GM23338 (cell line): ENCODE measurements around the gene MTR. TPM values are rescaled to one million over a fixed set of nuclear protein-coding genes. Genes with fewer than 3 reads are reported as not detected.

Source experiments
- ATAC-seq: fragments of 200-7000 bp; cut with Tn5 transposase; 3 replicates; pipeline ENCODE4 v1.9.1; 2020
- DNase-seq: peaks from one replicate; pipeline ENCODE4 v3.0.0-alpha.2; 2015; ENCODE audit warnings: low spot score
- H2AFZ ChIP-seq: fragments of 200-600 bp; sonication (generic); 2 replicates; pipeline ENCODE4 v1.8.0; 2016; ENCODE audit warnings: antibody characterized with exemption, mild to moderate bottlenecking, moderate library complexity
- H3F3A ChIP-seq: fragments of 200-600 bp; sonication (generic); replicated peaks from 2 replicates; pipeline ENCODE4 v1.8.0; 2017; ENCODE audit warnings: antibody characterized with exemption, mixed run types, low read depth
- H3K27ac ChIP-seq: fragments of 200-600 bp; sonication (generic); 2 replicates; pipeline ENCODE4 v1.6.1; 2016; ENCODE audit warnings: low read depth
- H3K27me3 ChIP-seq: fragments of 200-600 bp; sonication (generic); 2 replicates; pipeline ENCODE4 v1.8.0; 2016; ENCODE audit warnings: mild to moderate bottlenecking, mixed run types, moderate library complexity; ENCODE audit not compliant: insufficient read depth
- H3K36me3 ChIP-seq: fragments of 200-600 bp; sonication (generic); 2 replicates; pipeline ENCODE4 v1.8.0; 2016; ENCODE audit warnings: mild to moderate bottlenecking; ENCODE audit not compliant: insufficient read depth
- H3K4me1 ChIP-seq: fragments of 200-600 bp; sonication (generic); 2 replicates; pipeline ENCODE4 v1.8.0; 2016; ENCODE audit warnings: mild to moderate bottlenecking, moderate library complexity; ENCODE audit not compliant: insufficient read depth
- H3K4me2 ChIP-seq: fragments of 200-600 bp; sonication (generic); 2 replicates; pipeline ENCODE4 v1.7.1; 2017; ENCODE audit warnings: mixed run types
- H3K4me3 ChIP-seq: fragments of 200-600 bp; sonication (generic); 2 replicates; pipeline ENCODE4 v1.6.1; 2016; ENCODE audit warnings: mixed run types
- H3K79me2 ChIP-seq: fragments of 200-600 bp; sonication (generic); replicated peaks from 2 replicates; pipeline ENCODE4 v1.8.0; 2017; ENCODE audit warnings: mild to moderate bottlenecking; ENCODE audit not compliant: insufficient read depth
- H3K9me2 ChIP-seq: fragments of 200-600 bp; sonication (generic); 2 replicates; pipeline ENCODE4 v1.8.0; 2017; ENCODE audit not compliant: insufficient read depth
- H4K20me1 ChIP-seq: fragments of 200-600 bp; sonication (generic); replicated peaks from 2 replicates; pipeline ENCODE4 v1.8.0; 2017; ENCODE audit warnings: mild to moderate bottlenecking; ENCODE audit not compliant: insufficient read depth
- H3K27ac Mint-ChIP-seq: 2 replicates; pipeline ENCODE4 v1.8.0; 2020; ENCODE audit warnings: inconsistent platforms, mild to moderate bottlenecking, moderate library complexity, mixed read lengths
- H3K27me3 Mint-ChIP-seq: 3 replicates; pipeline ENCODE4 v1.8.0; 2022; ENCODE audit warnings: low read depth, mild to moderate bottlenecking, moderate library complexity, mixed read lengths, inconsistent platforms; ENCODE audit not compliant: insufficient read depth, poor library complexity
- H3K36me3 Mint-ChIP-seq: 3 replicates; pipeline ENCODE4 v1.8.0; 2021; ENCODE audit warnings: low read depth, mild to moderate bottlenecking, inconsistent platforms, moderate library complexity, mixed read lengths
- H3K4me1 Mint-ChIP-seq: 3 replicates; pipeline ENCODE4 v1.8.0; 2020; ENCODE audit warnings: mild to moderate bottlenecking, inconsistent platforms, mixed read lengths
- H3K4me3 Mint-ChIP-seq: 3 replicates; pipeline ENCODE4 v1.8.0; 2021; ENCODE audit warnings: moderate library complexity, mild to moderate bottlenecking, inconsistent platforms, mixed read lengths
- H3K9me3 Mint-ChIP-seq: 3 replicates; pipeline ENCODE4 v1.8.0; 2020; ENCODE audit warnings: moderate library complexity, mild to moderate bottlenecking, inconsistent platforms, mixed read lengths
- STAT1 ChIP-seq: IDR thresholded peaks from one replicate; pipeline ENCODE4 v1.6.1; 2016; ENCODE audit warnings: antibody characterized with exemption; ENCODE audit not compliant: unreplicated experiment
- polyA plus RNA-seq: library from polyadenylated mRNA; unstranded; fragments of >200 nt; fragmentation: Nextera tagmentation; extraction: Ambion mirVana; gene quantifications from 2 replicates; pipeline ENCODE4 v1.2.1, GENCODE V29; 2016
- total RNA-seq: library from RNA; depleted of rRNA; stranded (reverse); fragments of >200 nt; shearing (Covaris generic); gene quantifications from 2 replicates; pipeline ENCODE4 v1.2.3, GENCODE V29; 2014
- TF ChIP-seq, protein P1 (sequence below): fragments of 250-450 bp; sonication (Bioruptor Pico); IDR thresholded peaks from 2 replicates; pipeline ENCODE4 v1.5.0; 2020; ENCODE audit warnings: mild to moderate bottlenecking, moderate library complexity
- TF ChIP-seq, protein P2 (sequence below): IDR thresholded peaks from 2 replicates; pipeline ENCODE4 v1.6.1; 2016; ENCODE audit warnings: antibody characterized with exemption
- TF ChIP-seq, protein P3 (sequence below), 2 experiments: fragments of 200-600 bp in 1 of 2; sonication (generic) in 1 of 2; conservative IDR thresholded peaks; 2 replicates each; pipeline versions ENCODE4 v1.5.1 to v1.6.1; 2016 to 2017; ENCODE audit warnings: antibody characterized with exemption in 2 of 2, low read depth in 2 of 2, mild to moderate bottlenecking in 2 of 2, moderate library complexity in 1 of 2

The MTR gene
- total and polyA plus RNA-seq, 2 experiments from 2014 or later: 6.4 to 20.0 TPM

DNA sequence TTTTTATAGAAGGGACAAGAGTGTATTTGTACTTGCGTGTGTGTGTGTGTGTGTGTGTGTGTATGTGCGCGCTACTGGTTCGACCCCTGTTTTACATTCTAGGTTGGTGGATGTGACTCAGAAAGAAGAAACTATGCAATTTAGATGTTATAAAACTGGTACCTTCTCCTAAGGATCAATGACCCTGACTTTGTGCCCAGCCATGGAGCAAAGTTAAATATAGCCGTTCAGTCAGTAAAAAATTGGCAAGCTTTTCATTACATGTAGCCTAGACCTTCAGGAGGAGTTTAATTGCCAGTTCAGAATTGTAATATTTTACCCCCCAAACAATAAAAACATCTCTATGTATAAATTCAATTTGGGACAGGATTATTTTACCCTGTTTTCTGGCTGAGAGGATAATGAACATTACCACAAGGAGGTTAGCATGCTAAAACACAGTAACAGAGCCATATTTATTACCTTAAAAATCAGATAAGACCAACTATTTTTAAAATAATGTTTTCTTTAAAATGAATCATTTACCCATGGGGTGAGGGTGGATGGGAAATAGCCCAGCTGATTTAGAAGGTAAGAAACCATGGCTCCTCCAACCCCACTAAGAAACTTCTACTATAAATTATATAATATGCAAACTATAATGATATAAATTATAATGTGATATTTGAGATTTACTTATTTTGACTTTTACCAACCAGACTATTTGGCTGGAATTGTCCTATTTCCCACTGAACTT is 33.5 kb upstream of the MTR start:
- no peak overlapping the region for H3K4me3 Mint-ChIP-seq
- Histone ChIP-seq H3K36me3 (no peaks in the 10 kb centered on the region), H3K4me3 (no peak overlapping the region), H3F3A (no peaks in the 10 kb centered on the region), H3K27ac (no peak overlapping the region), H3K4me1 (no peaks in the 10 kb centered on the region), H4K20me1 (0 out of 2 replicates have a peak, but pooled peaks cover 3% of the 10 kb centered on the region), H3K4me2 (no peak overlapping the region), H3K79me2 (no peaks in the 10 kb centered on the region), H3K9me2 (no peaks in the 10 kb centered on the region), H3K27me3 (no peaks in the 10 kb centered on the region), H2AFZ (no peak overlapping the region)
- no peak overlapping the region for H3K27ac Mint-ChIP-seq
- H3K4me1 Mint-ChIP-seq: 0 out of 3 replicates have a peak, but pooled peaks cover 2% of the 10 kb centered on the region
- ATAC-seq: no peak
- no peak for DNase-seq
- H3K36me3 Mint-ChIP-seq: no peaks in the 10 kb centered on the region
- TF ChIP-seq, protein P1, sequence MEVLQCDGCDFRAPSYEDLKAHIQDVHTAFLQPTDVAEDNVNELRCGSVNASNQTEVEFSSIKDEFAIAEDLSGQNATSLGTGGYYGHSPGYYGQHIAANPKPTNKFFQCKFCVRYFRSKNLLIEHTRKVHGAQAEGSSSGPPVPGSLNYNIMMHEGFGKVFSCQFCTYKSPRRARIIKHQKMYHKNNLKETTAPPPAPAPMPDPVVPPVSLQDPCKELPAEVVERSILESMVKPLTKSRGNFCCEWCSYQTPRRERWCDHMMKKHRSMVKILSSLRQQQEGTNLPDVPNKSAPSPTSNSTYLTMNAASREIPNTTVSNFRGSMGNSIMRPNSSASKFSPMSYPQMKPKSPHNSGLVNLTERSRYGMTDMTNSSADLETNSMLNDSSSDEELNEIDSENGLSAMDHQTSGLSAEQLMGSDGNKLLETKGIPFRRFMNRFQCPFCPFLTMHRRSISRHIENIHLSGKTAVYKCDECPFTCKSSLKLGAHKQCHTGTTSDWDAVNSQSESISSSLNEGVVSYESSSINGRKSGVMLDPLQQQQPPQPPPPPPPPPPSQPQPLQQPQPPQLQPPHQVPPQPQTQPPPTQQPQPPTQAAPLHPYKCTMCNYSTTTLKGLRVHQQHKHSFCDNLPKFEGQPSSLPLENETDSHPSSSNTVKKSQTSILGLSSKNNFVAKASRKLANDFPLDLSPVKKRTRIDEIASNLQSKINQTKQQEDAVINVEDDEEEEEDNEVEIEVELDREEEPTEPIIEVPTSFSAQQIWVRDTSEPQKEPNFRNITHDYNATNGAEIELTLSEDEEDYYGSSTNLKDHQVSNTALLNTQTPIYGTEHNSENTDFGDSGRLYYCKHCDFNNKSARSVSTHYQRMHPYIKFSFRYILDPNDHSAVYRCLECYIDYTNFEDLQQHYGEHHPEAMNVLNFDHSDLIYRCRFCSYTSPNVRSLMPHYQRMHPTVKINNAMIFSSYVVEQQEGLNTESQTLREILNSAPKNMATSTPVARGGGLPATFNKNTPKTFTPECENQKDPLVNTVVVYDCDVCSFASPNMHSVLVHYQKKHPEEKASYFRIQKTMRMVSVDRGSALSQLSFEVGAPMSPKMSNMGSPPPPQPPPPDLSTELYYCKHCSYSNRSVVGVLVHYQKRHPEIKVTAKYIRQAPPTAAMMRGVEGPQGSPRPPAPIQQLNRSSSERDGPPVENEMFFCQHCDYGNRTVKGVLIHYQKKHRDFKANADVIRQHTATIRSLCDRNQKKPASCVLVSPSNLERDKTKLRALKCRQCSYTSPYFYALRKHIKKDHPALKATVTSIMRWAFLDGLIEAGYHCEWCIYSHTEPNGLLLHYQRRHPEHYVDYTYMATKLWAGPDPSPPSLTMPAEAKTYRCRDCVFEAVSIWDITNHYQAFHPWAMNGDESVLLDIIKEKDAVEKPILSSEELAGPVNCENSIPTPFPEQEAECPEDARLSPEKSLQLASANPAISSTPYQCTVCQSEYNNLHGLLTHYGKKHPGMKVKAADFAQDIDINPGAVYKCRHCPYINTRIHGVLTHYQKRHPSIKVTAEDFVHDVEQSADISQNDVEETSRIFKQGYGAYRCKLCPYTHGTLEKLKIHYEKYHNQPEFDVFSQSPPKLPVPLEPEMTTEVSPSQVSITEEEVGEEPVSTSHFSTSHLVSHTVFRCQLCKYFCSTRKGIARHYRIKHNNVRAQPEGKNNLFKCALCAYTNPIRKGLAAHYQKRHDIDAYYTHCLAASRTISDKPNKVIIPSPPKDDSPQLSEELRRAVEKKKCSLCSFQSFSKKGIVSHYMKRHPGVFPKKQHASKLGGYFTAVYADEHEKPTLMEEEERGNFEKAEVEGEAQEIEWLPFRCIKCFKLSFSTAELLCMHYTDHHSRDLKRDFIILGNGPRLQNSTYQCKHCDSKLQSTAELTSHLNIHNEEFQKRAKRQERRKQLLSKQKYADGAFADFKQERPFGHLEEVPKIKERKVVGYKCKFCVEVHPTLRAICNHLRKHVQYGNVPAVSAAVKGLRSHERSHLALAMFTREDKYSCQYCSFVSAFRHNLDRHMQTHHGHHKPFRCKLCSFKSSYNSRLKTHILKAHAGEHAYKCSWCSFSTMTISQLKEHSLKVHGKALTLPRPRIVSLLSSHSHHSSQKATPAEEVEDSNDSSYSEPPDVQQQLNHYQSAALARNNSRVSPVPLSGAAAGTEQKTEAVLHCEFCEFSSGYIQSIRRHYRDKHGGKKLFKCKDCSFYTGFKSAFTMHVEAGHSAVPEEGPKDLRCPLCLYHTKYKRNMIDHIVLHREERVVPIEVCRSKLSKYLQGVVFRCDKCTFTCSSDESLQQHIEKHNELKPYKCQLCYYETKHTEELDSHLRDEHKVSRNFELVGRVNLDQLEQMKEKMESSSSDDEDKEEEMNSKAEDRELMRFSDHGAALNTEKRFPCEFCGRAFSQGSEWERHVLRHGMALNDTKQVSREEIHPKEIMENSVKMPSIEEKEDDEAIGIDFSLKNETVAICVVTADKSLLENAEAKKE: no peak
- no peak for TF ChIP-seq STAT1
- TF ChIP-seq, protein P2, sequence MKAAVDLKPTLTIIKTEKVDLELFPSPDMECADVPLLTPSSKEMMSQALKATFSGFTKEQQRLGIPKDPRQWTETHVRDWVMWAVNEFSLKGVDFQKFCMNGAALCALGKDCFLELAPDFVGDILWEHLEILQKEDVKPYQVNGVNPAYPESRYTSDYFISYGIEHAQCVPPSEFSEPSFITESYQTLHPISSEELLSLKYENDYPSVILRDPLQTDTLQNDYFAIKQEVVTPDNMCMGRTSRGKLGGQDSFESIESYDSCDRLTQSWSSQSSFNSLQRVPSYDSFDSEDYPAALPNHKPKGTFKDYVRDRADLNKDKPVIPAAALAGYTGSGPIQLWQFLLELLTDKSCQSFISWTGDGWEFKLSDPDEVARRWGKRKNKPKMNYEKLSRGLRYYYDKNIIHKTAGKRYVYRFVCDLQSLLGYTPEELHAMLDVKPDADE: no peak
- TF ChIP-seq, protein P3, sequence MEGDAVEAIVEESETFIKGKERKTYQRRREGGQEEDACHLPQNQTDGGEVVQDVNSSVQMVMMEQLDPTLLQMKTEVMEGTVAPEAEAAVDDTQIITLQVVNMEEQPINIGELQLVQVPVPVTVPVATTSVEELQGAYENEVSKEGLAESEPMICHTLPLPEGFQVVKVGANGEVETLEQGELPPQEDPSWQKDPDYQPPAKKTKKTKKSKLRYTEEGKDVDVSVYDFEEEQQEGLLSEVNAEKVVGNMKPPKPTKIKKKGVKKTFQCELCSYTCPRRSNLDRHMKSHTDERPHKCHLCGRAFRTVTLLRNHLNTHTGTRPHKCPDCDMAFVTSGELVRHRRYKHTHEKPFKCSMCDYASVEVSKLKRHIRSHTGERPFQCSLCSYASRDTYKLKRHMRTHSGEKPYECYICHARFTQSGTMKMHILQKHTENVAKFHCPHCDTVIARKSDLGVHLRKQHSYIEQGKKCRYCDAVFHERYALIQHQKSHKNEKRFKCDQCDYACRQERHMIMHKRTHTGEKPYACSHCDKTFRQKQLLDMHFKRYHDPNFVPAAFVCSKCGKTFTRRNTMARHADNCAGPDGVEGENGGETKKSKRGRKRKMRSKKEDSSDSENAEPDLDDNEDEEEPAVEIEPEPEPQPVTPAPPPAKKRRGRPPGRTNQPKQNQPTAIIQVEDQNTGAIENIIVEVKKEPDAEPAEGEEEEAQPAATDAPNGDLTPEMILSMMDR (conservative IDR thresholded peaks at IDR 0.05; ENCODE audit: low read depth in 2 of 2): no peak
- H3K9me3 Mint-ChIP-seq: no peaks in the 10 kb centered on the region
- no peaks in the 10 kb centered on the region for H3K27me3 Mint-ChIP-seq
